ENCODE measurements around the gene VPS36.

DNA sequence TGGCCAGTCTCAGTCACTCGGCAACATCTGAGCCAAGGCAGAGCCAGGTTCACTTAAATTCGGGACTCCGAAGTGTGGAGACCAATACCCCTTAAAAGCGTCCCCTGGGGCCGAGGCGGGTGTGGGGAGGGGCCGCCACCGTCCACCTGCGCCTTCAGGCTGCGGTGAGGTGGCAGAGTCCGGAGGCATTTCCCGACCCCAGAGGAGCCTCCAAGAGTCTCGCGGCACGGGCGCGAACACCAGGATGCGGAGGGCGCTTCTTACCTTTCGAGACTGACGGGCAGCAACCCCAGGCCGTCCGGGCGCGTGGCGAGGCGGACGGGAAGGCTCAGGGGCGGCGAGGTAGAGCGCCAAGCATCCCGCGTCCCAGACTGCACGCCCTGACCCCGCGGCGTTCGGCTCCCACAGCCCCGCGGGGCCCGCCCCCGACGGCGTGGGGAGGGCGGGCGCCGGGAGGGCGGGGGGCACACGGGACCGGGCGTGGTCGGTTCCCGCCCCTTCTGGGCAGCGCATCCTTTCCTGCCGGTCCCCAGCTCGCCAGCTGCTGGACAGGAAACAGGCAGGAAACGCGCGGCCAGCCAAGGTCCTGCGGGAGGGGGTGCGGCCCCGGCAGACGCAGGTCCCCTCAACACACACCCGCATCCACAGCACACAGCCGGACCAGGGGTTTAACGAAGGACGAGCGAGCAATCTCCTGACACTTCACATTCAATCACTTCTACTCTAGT lies 44.5 kb downstream of the VPS36 start, which contains the start of gene THSD1:
- no peak for TF ChIP-seq ZNF644 (CRISPR knock-in tag; IDR thresholded peaks at IDR 0.05; ENCODE audit: low read depth)
- TF ChIP-seq, protein P1, sequence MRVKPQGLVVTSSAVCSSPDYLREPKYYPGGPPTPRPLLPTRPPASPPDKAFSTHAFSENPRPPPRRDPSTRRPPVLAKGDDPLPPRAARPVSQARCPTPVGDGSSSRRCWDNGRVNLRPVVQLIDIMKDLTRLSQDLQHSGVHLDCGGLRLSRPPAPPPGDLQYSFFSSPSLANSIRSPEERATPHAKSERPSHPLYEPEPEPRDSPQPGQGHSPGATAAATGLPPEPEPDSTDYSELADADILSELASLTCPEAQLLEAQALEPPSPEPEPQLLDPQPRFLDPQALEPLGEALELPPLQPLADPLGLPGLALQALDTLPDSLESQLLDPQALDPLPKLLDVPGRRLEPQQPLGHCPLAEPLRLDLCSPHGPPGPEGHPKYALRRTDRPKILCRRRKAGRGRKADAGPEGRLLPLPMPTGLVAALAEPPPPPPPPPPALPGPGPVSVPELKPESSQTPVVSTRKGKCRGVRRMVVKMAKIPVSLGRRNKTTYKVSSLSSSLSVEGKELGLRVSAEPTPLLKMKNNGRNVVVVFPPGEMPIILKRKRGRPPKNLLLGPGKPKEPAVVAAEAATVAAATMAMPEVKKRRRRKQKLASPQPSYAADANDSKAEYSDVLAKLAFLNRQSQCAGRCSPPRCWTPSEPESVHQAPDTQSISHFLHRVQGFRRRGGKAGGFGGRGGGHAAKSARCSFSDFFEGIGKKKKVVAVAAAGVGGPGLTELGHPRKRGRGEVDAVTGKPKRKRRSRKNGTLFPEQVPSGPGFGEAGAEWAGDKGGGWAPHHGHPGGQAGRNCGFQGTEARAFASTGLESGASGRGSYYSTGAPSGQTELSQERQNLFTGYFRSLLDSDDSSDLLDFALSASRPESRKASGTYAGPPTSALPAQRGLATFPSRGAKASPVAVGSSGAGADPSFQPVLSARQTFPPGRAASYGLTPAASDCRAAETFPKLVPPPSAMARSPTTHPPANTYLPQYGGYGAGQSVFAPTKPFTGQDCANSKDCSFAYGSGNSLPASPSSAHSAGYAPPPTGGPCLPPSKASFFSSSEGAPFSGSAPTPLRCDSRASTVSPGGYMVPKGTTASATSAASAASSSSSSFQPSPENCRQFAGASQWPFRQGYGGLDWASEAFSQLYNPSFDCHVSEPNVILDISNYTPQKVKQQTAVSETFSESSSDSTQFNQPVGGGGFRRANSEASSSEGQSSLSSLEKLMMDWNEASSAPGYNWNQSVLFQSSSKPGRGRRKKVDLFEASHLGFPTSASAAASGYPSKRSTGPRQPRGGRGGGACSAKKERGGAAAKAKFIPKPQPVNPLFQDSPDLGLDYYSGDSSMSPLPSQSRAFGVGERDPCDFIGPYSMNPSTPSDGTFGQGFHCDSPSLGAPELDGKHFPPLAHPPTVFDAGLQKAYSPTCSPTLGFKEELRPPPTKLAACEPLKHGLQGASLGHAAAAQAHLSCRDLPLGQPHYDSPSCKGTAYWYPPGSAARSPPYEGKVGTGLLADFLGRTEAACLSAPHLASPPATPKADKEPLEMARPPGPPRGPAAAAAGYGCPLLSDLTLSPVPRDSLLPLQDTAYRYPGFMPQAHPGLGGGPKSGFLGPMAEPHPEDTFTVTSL (CRISPR knock-in tag; IDR thresholded peaks at IDR 0.05; ENCODE audit: borderline replicate concordance), result no peak
- TF ChIP-seq JUND (CRISPR knock-in tag; IDR thresholded peaks at IDR 0.05), result no peak
- no peak for TF ChIP-seq GPN1 (CRISPR knock-in tag; IDR thresholded peaks at IDR 0.05; ENCODE audit: borderline replicate concordance)
- TF ChIP-seq, protein P2, sequence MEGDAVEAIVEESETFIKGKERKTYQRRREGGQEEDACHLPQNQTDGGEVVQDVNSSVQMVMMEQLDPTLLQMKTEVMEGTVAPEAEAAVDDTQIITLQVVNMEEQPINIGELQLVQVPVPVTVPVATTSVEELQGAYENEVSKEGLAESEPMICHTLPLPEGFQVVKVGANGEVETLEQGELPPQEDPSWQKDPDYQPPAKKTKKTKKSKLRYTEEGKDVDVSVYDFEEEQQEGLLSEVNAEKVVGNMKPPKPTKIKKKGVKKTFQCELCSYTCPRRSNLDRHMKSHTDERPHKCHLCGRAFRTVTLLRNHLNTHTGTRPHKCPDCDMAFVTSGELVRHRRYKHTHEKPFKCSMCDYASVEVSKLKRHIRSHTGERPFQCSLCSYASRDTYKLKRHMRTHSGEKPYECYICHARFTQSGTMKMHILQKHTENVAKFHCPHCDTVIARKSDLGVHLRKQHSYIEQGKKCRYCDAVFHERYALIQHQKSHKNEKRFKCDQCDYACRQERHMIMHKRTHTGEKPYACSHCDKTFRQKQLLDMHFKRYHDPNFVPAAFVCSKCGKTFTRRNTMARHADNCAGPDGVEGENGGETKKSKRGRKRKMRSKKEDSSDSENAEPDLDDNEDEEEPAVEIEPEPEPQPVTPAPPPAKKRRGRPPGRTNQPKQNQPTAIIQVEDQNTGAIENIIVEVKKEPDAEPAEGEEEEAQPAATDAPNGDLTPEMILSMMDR (CRISPR knock-in tag; IDR thresholded peaks at IDR 0.05), result no peak
- no peak for TF ChIP-seq MXI1 (IDR thresholded peaks at IDR 0.05; ENCODE audit: borderline replicate concordance, low read depth, low read length)
- TF ChIP-seq ZNF260 (CRISPR knock-in tag; IDR thresholded peaks at IDR 0.05; ENCODE audit: borderline replicate concordance, low read depth), result no peak
- no peak for TF ChIP-seq ZNF484 (CRISPR knock-in tag; IDR thresholded peaks at IDR 0.05; ENCODE audit: borderline replicate concordance, low read depth)
- TF ChIP-seq, protein P3, sequence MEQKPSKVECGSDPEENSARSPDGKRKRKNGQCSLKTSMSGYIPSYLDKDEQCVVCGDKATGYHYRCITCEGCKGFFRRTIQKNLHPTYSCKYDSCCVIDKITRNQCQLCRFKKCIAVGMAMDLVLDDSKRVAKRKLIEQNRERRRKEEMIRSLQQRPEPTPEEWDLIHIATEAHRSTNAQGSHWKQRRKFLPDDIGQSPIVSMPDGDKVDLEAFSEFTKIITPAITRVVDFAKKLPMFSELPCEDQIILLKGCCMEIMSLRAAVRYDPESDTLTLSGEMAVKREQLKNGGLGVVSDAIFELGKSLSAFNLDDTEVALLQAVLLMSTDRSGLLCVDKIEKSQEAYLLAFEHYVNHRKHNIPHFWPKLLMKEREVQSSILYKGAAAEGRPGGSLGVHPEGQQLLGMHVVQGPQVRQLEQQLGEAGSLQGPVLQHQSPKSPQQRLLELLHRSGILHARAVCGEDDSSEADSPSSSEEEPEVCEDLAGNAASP (CRISPR knock-in tag; IDR thresholded peaks at IDR 0.05; ENCODE audit: borderline replicate concordance), result no peak
- TF ChIP-seq ZNF235 (CRISPR knock-in tag; IDR thresholded peaks at IDR 0.05; ENCODE audit: borderline replicate concordance), result no peak
- TF ChIP-seq ZKSCAN8 (CRISPR knock-in tag; IDR thresholded peaks at IDR 0.05; ENCODE audit: borderline replicate concordance), result no peak
- no peak for TF ChIP-seq POLR2A (IDR thresholded peaks at IDR 0.05; ENCODE audit: insufficient read depth in 1 of 2, low read depth in 2 of 2, low read length in 2 of 2)
- TF ChIP-seq ZNF891 (CRISPR knock-in tag; IDR thresholded peaks at IDR 0.05), result no peak

Data from HepG2 (cell line).